Prostate gland (tissue), 2 donors: ENCODE measurements around the gene FIGNL2.

Experiments used
- CTCF ChIP-seq, 4 experiments: fragments of 200-600 bp in 2 of 4; fragments of 450-650 bp in 2 of 4; sonication (generic) in 2 of 4; IDR thresholded peaks; 1 replicate in 3 of 4; 2 replicates in 1 of 4; pipeline ENCODE4 v1.5.1; 2016 to 2019; ENCODE audit warnings: antibody characterized with exemption in 4 of 4, mild to moderate bottlenecking in 2 of 4, moderate library complexity in 2 of 4
- POLR2A ChIP-seq: fragments of 450-650 bp; IDR thresholded peaks from one replicate; pipeline ENCODE4 v1.6.1; 2016; ENCODE audit warnings: antibody characterized with exemption, mild to moderate bottlenecking
- POLR2AphosphoS5 ChIP-seq: sonication (generic); formaldehyde crosslinking; IDR thresholded peaks from one replicate; pipeline ENCODE4 v1.6.1; 2017; ENCODE audit warnings: antibody characterized with exemption

DNA sequence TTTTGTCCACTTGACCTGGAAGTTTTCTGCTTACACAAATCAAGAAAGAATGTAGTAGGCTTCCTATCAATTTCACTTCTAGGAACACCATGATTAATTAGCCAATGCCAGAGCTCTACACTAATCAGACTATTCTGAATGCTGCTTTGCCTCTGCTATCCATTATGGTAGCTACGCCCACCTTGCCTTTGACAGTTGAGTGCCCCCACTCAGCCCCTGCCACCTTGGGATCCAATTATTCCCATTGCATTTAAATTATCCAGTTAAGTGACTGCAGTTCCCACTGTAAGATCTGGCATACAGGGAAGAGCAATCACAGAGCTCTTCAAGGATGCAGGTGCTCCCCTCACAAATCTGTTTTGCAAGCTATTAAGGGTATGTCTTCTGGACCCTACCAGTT lies 47.5 kb downstream of the FIGNL2 start:
- TF ChIP-seq CTCF (IDR thresholded peaks at IDR 0.05) (no peak), POLR2A (no peak), POLR2AphosphoS5 (no peak)
